MM.1S (cell line): Measurements from ENCODE around the gene LAGE3.

Experiments
- CTCF ChIP-seq: fragments of 300-600 bp; sonication (generic); IDR thresholded peaks from 2 replicates; pipeline ENCODE4 v1.5.1; 2016; ENCODE audit warnings: antibody characterized with exemption, low read length, mixed read lengths
- EZH2 ChIP-seq: fragments of 300-600 bp; sonication (generic); optimal IDR thresholded peaks from 2 replicates; pipeline ENCODE3; 2017; ENCODE audit warnings: low read depth, mild to moderate bottlenecking, antibody characterized with exemption, low read length, mixed read lengths

- no peak for TF ChIP-seq EZH2
- TF ChIP-seq CTCF = no peak
These were observed 10.9 kb downstream of the LAGE3 start for GRCh38 chrX:154468217-154468616.
